ENCODE results near the gene SCTR.

The SCTR gene

DNA sequence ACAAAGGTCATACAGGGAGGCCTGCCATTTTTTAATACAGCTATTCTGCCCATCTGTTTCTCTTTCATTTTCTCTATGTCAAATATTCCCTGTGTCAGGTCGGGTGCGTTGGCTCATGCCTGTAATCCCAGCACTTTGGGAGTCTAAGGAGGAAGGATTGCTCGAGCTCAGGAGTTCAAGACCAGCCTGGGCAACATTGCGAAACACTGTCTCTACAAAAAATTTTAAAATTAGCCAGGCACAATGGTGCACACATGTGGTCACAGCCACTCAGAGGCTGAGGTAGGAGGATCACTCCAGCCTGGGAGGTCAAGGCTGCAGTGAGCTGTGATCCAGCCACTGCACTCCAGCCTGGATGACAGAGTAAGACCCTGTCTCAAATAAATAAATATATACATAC lies 57.9 kb downstream of the SCTR start:
- TF ChIP-seq CTCF (IDR thresholded peaks at IDR 0.05; ENCODE audit: low read depth, low read length, missing control alignments), result no peak
- in situ Hi-C loops (cut with HindIII; ENCODE audit: low sequenced_read_pairs), result no loop called here
- no peak overlapping the region for H3K4me3 ChIP-seq (ENCODE audit: low read depth, low read length)
- no peak for DNase-seq (ENCODE audit: low read depth)

DNA sequence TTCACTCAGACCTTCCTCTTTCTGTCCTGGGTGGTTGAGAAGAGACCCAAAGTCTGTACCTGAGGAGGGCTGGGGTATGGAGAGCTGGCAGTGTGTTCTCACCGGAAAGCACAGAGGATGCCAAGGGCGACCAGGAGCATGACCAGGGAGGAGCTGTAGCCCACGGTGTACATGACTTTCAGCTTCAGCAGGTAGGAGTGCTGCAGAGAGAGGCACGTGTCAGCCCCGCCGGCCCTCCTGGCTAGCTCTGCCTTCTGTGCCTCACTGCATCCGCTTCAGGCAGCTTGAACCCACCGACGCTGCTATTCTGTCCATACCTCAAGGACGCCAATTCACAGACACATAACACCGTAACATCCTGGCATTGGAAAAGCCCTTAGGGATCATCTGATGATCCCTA lies 58.6 kb downstream of the SCTR start:
- no peak overlapping the region for H3K4me3 ChIP-seq (ENCODE audit: low read depth, low read length)
- no peak for DNase-seq (ENCODE audit: low read depth)
- in situ Hi-C loops (cut with HindIII; ENCODE audit: low sequenced_read_pairs), result no loop called here
- no peak for TF ChIP-seq CTCF (IDR thresholded peaks at IDR 0.05; ENCODE audit: low read depth, low read length, missing control alignments)

DNA sequence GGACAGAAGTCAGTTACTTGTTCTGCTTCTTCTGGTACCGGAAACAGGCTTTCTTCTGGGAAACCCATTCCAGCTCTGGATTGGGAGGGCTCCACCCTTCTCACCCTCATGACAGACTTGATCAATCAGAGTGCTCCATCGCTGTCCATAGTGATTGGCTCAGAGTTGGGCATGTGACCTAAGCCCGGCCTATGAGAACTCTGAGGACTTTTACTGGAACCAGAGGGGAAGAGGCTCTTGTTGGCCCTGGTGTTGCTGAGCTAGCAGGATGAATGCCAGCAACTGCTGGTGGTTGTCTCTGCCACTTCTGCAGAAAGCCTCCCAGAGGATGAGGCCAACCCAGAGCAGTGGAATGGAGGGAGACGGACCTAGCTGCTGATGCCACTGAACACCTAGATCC lies 59.3 kb downstream of the SCTR start:
- DNase-seq (ENCODE audit: low read depth), result no peak
- no peak for TF ChIP-seq CTCF (IDR thresholded peaks at IDR 0.05; ENCODE audit: low read depth, low read length, missing control alignments)
- in situ Hi-C loops (cut with HindIII; ENCODE audit: low sequenced_read_pairs), result no loop called here

GRCh38 chr2:119463990-119464389 lies 60.3 kb downstream of the SCTR start:
- in situ Hi-C loops (cut with HindIII; ENCODE audit: low sequenced_read_pairs), result no loop called here
- no peak overlapping the region for H3K4me3 ChIP-seq (ENCODE audit: low read depth, low read length)
- no peak for TF ChIP-seq CTCF (IDR thresholded peaks at IDR 0.05; ENCODE audit: low read depth, low read length, missing control alignments)
- no peak for DNase-seq (ENCODE audit: low read depth)

More for the DNA sequence above, 59.3 kb downstream of the SCTR start:
- no peak overlapping the region for H3K4me3 ChIP-seq (ENCODE audit: low read depth, low read length)

- in situ Hi-C loops (cut with HindIII; ENCODE audit: low sequenced_read_pairs), result no loop called here
- no peak for TF ChIP-seq CTCF (IDR thresholded peaks at IDR 0.05; ENCODE audit: low read depth, low read length, missing control alignments)
- H3K4me3 ChIP-seq (ENCODE audit: low read depth, low read length), result no peak overlapping the region
- no peak for DNase-seq (ENCODE audit: low read depth)
Measured at GRCh38 chr2:119463136-119463535, 61.1 kb downstream of the SCTR start.

DNA sequence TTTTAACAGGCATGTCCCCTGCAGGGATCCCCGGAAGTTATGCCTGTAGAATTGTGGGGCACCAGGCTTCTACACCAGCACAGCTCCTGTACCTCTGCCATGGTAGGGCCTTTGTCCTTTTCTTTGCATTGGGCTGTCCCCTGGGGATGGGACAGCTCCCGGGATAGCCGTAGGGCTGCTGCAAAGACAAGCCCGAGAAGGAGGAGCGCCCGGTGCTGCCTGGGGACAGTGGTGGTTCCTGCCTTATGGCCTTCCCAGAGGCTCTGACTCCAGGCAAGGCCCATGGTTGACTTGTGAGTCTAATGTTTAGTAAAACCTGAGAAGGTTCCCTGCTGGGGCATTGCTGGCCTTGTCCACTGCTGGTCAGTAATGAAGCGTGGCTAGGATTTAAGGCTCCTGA lies 61.7 kb downstream of the SCTR start:
- no peak overlapping the region for H3K4me3 ChIP-seq (ENCODE audit: low read depth, low read length)
- in situ Hi-C loops (cut with HindIII; ENCODE audit: low sequenced_read_pairs), result no loop called here
- TF ChIP-seq CTCF (IDR thresholded peaks at IDR 0.05; ENCODE audit: low read depth, low read length, missing control alignments), result no peak
- DNase-seq (ENCODE audit: low read depth), result no peak

DNA sequence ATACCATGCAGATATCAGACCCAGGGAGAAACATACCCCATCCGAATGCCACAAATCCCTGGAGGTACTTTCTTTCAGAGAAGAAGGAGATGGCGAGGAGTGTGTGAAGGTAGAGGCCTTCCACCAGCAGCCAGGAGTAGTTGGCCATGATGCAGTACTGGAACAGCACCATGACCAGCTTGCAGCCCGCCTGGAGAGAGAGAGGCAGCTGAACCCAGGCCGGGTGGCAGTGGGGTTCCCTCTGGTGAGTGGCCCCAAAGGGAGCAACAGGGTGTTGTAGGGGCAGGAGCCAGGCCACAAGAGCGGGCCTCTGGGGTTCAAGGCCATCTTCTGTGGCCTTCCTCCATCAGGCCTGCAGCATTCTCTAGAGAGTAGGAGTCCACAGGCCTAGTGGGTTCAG lies 62.5 kb downstream of the SCTR start:
- TF ChIP-seq CTCF (IDR thresholded peaks at IDR 0.05; ENCODE audit: low read depth, low read length, missing control alignments), result no peak
- no peak overlapping the region for H3K4me3 ChIP-seq (ENCODE audit: low read depth, low read length)
- DNase-seq (ENCODE audit: low read depth), result no peak
- in situ Hi-C loops (cut with HindIII; ENCODE audit: low sequenced_read_pairs), result no loop called here
